Ammon's horn (tissue), 1 donor: ENCODE measurements around the gene FAXDC2.
A peak's percentile ranks its signal among the peaks of the same experiment; 100 is the strongest.

Experiments used
- DNase-seq: peaks from one replicate; pipeline ENCODE4 v3.0.0-alpha.2; 2016; ENCODE audit warnings: low spot score

The FAXDC2 gene

GRCh38 chr5:154795235-154795596, 55.2 kb downstream of the FAXDC2 start:
- no peak for DNase-seq

GRCh38 chr5:154794525-154795234, 55.7 kb downstream of the FAXDC2 start:
- no peak for DNase-seq

GRCh38 chr5:154793599-154794524, 56.5 kb downstream of the FAXDC2 start:
- no peak for DNase-seq

GRCh38 chr5:154791535-154791934, 58.9 kb downstream of the FAXDC2 start:
- DNase-seq: no peak

- DNase-seq: no peak
Measured at GRCh38 chr5:154788212-154788611, 62.2 kb downstream of the FAXDC2 start.

GRCh38 chr5:154786414-154786813, 64.0 kb downstream of the FAXDC2 start:
- DNase-seq: no peak

GRCh38 chr5:154784856-154785255, 65.5 kb downstream of the FAXDC2 start:
- no peak for DNase-seq

- DNase-seq: no peak
Measured at GRCh38 chr5:154783774-154784460, 66.5 kb downstream of the FAXDC2 start.

- no peak for DNase-seq
Measured at GRCh38 chr5:154782812-154783592, 67.4 kb downstream of the FAXDC2 start.

- no peak for DNase-seq
Measured at GRCh38 chr5:154782326-154782725, 68.1 kb downstream of the FAXDC2 start.

GRCh38 chr5:154780128-154780527, 70.3 kb downstream of the FAXDC2 start:
- no peak for DNase-seq

- no peak for DNase-seq
Measured at GRCh38 chr5:154779105-154779504, 71.3 kb downstream of the FAXDC2 start.

- DNase-seq: no peak
Measured at GRCh38 chr5:154778534-154778933, 71.9 kb downstream of the FAXDC2 start.

- DNase-seq: no peak
Measured at GRCh38 chr5:154776167-154776566, 74.2 kb downstream of the FAXDC2 start.

- no peak for DNase-seq
Measured at GRCh38 chr5:154773326-154773725, 77.1 kb downstream of the FAXDC2 start.

GRCh38 chr5:154771383-154771901, 79.0 kb downstream of the FAXDC2 start:
- DNase-seq: peak; percentile 30

- no peak for DNase-seq
Measured at GRCh38 chr5:154770111-154770510, 80.3 kb downstream of the FAXDC2 start.
